ENCODE results near the gene BRWD1. TPM values are rescaled to one million over a fixed set of nuclear protein-coding genes. Genes with fewer than 3 reads are reported as not detected.
A peak's percentile ranks its signal among the peaks of the same experiment; 100 is the strongest.

BRWD1 gene
- total and polyA plus RNA-seq, 2 experiments from 2014 or later: 32.6 to 62.8 TPM

DNA sequence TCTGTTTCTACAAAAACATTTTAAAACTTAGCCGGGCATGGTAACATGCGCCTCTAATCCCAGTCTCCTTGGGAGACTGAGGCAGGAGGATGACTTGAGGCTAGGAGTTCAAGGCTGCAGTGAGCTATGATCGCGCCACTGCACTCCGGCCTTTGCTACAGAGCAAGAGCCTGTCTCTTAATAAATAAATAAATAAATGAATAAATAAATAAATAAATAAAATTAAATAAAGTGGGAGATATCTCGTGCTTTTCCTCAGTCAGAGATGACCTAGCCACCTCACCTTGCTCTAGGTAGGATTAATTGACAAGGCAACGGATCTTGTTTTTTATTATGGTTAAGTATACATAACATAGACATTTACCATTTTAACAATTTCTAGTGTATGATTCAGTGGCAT is 14.3 kb upstream of the BRWD1 start:
- H3K4me3 ChIP-seq: no peak overlapping the region
- H3K27me3 ChIP-seq: no peaks in the 10 kb centered on the region
- no peak for DNase-seq (ENCODE audit: low read depth in 1 of 2, low spot score in 1 of 2)
- H3K36me3 ChIP-seq: no peaks in the 10 kb centered on the region
- no peak overlapping the region for H3K27ac ChIP-seq
- peaks cover 10% of the 10 kb centered on the region for H3K4me1 ChIP-seq (ENCODE audit: low read depth)
- no peaks in the 10 kb centered on the region for H3K9me3 ChIP-seq (ENCODE audit: low read depth)
- TF ChIP-seq, protein P1, sequence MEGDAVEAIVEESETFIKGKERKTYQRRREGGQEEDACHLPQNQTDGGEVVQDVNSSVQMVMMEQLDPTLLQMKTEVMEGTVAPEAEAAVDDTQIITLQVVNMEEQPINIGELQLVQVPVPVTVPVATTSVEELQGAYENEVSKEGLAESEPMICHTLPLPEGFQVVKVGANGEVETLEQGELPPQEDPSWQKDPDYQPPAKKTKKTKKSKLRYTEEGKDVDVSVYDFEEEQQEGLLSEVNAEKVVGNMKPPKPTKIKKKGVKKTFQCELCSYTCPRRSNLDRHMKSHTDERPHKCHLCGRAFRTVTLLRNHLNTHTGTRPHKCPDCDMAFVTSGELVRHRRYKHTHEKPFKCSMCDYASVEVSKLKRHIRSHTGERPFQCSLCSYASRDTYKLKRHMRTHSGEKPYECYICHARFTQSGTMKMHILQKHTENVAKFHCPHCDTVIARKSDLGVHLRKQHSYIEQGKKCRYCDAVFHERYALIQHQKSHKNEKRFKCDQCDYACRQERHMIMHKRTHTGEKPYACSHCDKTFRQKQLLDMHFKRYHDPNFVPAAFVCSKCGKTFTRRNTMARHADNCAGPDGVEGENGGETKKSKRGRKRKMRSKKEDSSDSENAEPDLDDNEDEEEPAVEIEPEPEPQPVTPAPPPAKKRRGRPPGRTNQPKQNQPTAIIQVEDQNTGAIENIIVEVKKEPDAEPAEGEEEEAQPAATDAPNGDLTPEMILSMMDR (IDR thresholded peaks at IDR 0.05; ENCODE audit: low read depth, low read length): no peak

DNA sequence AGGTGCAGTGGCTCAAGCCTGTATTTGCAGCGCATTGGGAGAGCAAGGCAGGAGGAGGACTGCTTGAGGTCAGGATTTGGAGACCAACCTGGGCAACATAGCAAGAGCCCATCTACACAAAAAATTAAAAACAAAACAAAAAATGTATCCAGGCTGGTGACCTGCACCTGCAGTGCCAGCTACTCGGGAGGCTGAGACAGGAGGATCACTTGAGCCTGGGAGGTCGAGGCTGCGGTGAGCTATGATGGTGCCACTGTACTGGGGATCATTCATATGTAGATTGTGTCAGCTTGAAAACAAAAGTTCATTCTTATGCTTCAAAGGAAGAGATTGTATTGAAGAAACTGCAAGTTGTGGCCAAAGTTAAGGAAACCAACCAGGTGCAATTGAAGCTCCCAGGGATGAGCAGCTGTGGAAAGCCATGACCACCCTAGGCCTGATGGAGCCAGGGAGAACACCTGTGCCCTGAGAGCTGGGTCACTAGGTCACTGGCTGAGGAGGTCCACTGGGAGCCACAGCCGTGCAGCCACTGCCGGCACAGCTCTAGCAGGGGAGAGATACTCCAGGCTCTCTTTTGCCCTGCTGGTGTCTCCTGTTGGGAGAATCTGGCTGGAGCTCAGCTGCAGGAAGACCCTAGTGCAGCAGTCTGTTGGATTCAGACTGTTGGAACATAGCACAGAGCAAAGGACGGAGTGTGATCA is 13.3 kb upstream of the BRWD1 start:
- peaks cover 2% of the 10 kb centered on the region for H3K4me1 ChIP-seq (ENCODE audit: low read depth)
- H3K27me3 ChIP-seq: no peaks in the 10 kb centered on the region
- H3K27ac ChIP-seq: no peak overlapping the region
- DNase-seq (ENCODE audit: low read depth in 1 of 2, low spot score in 1 of 2): no peak
- H3K9me3 ChIP-seq (ENCODE audit: low read depth): no peaks in the 10 kb centered on the region
- no peak overlapping the region for H3K4me3 ChIP-seq
- TF ChIP-seq, protein P1 (IDR thresholded peaks at IDR 0.05; ENCODE audit: low read depth, low read length): no peak
- no peaks in the 10 kb centered on the region for H3K36me3 ChIP-seq

DNA sequence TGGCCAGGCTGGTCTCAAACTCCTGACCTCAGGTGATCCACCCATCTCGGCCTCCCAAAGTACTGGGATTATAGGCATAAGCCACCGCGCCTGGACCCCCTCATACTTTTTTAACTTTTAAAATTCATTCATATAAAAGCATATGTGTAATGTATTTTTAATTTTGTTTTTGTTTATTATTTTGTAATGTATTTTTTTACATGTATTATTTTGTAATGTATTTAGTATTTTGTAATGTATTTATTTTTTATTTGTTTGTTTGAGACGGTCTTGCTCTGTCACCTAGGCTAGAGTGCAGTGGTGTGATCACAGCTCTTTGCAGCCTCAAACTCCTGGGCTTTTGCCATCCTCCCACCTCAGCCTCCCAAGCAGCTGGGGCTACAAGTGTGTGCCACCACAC is 12.0 kb upstream of the BRWD1 start:
- DNase-seq (ENCODE audit: low read depth in 1 of 2, low spot score in 1 of 2): no peak
- H3K36me3 ChIP-seq: no peaks in the 10 kb centered on the region
- TF ChIP-seq, protein P1 (IDR thresholded peaks at IDR 0.05; ENCODE audit: low read depth, low read length): no peak
- H3K27me3 ChIP-seq: no peaks in the 10 kb centered on the region
- no peak overlapping the region for H3K27ac ChIP-seq
- no peak overlapping the region for H3K4me3 ChIP-seq
- H3K4me1 ChIP-seq (ENCODE audit: low read depth): peaks cover under 1% of the 10 kb centered on the region
- no peaks in the 10 kb centered on the region for H3K9me3 ChIP-seq (ENCODE audit: low read depth)

DNA sequence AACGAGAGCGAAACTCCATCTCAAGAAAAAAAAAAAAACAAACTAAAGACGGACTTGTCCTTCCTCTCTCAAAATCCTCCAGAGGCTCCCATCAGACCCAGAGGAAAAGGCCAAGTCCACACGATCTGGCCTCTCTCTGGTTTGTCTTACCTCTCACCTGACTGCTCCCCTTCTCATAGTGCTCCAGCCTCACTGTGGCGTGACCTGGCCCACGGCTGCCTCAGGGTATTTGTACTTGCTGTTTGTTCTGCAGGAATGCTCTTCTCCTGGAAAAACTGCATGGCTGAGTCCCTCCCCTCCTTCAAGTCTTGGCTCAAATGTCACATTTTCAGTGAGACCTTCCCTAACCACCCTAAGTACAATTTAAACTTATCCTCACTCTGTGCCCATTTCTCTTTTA is 8.0 kb upstream of the BRWD1 start:
- H3K36me3 ChIP-seq: no peaks in the 10 kb centered on the region
- no peaks in the 10 kb centered on the region for H3K27me3 ChIP-seq
- no peak overlapping the region for H3K4me3 ChIP-seq
- TF ChIP-seq, protein P1 (IDR thresholded peaks at IDR 0.05; ENCODE audit: low read depth, low read length): no peak
- DNase-seq (ENCODE audit: low read depth in 1 of 2, low spot score in 1 of 2): no peak
- H3K27ac ChIP-seq: no peak overlapping the region
- H3K9me3 ChIP-seq (ENCODE audit: low read depth): no peaks in the 10 kb centered on the region
- peaks cover 24% of the 10 kb centered on the region for H3K4me1 ChIP-seq (ENCODE audit: low read depth)

DNA sequence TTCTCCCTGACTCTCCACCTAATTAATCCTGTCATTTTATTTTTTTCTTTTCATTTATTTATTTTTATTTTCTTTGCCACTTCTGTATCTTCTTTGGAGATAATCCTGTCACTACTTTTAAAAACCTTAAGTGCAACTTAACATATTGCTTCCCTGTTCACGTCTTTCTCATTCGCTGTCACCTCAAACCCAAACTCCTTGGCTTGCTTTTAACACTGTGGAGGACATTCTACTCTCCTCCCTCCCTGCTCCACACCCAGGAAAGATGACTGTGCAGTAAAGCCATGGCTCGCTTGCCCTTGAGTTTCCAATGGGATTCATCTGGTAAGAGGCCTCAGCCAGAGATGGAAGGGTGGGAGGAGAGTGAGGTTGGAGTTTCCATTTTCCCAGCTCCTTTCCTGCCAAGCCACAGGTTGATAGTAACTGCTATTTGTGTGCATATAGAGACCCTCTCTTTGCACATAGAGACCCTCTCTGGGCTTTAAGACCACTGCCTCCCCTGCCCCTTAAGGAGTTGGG is 6.4 kb upstream of the BRWD1 start:
- DNase-seq (ENCODE audit: low read depth in 1 of 2, low spot score in 1 of 2): peak; percentile 57 to 70
- Histone ChIP-seq H3K27me3 (no peaks in the 10 kb centered on the region), H3K4me3 (no peak overlapping the region), H3K27ac (peak overlapping the region; percentile 96), H3K9me3 (ENCODE audit: low read depth) (no peaks in the 10 kb centered on the region), H3K36me3 (no peaks in the 10 kb centered on the region), H3K4me1 (ENCODE audit: low read depth) (peaks cover 26% of the 10 kb centered on the region)
- TF ChIP-seq, protein P1 (IDR thresholded peaks at IDR 0.05; ENCODE audit: low read depth, low read length): no peak
